K562 (cell line): ENCODE measurements around the gene GTF2H4.
"Not testable (repeated sequence)": the region's sequence is repeated elsewhere in the genome, so short reads cannot be mapped to it uniquely, and the experiment has no call there.

Experiments
- CTCF ChIP-seq, 3 experiments: IDR thresholded peaks in 2 of 3; conservative IDR thresholded peaks in 1 of 3; 2 replicates each; pipeline ENCODE4 v1.5.1; 2011 to 2012; ENCODE audit warnings: low read length in 3 of 3, mild to moderate bottlenecking in 3 of 3, control low read depth in 2 of 3, improper control_type of control experiment in 1 of 3, inconsistent platforms in 1 of 3, low read depth in 1 of 3, mixed read lengths in 1 of 3, moderate library complexity in 1 of 3; ENCODE audit not compliant: insufficient read depth in 2 of 3
- EP300 ChIP-seq: IDR thresholded peaks from 2 replicates; pipeline ENCODE4 v1.6.1; 2012; ENCODE audit warnings: low read length, improper control_type of control experiment
- FOXO4 ChIP-seq: fragments of 450-650 bp; formaldehyde crosslinking; IDR thresholded peaks from 2 replicates; pipeline ENCODE4 v1.4.0; 2020; ENCODE audit warnings: mild to moderate bottlenecking, moderate library complexity
- MAX ChIP-seq: sonication (generic); formaldehyde crosslinking; IDR thresholded peaks from 2 replicates; pipeline ENCODE4 v1.9.0; 2022; ENCODE audit warnings: mild to moderate bottlenecking, missing genetic modification reagents
- TAF1 ChIP-seq: IDR thresholded peaks from 2 replicates; pipeline ENCODE4 v1.6.1; 2011; ENCODE audit warnings: mild to moderate bottlenecking, low read length, moderate library complexity; ENCODE audit not compliant: insufficient read depth, control insufficient read depth, severe bottlenecking; ENCODE audit errors: extremely low read depth
- ZNF507 ChIP-seq: conservative IDR thresholded peaks from 2 replicates; pipeline ENCODE4 v1.6.1; 2017; ENCODE audit warnings: missing genetic modification characterization, missing compliant biosample characterization

GRCh38 chr6:30910473-30910872, 2.5 kb downstream of the GTF2H4 start:
- not testable (repeated sequence) for TF ChIP-seq MAX (CRISPR knock-in tag); FOXO4 (CRISPR knock-in tag); CTCF (IDR thresholded peaks at IDR 0.05 in 2 of 3, conservative IDR thresholded peaks at IDR 0.05 in 1 of 3; ENCODE audit: insufficient read depth in 2 of 3, low read depth in 1 of 3, low read length in 3 of 3); EP300; TAF1; ZNF507 (tag)
